HG03097 (cell line): Measurements from ENCODE around the gene FBXO36.
"Not testable (repeated sequence)": the region's sequence is repeated elsewhere in the genome, so short reads cannot be mapped to it uniquely, and the experiment has no call there.

Experiments
- ATAC-seq: cut with Tn5 transposase; IDR thresholded peaks from one replicate; pipeline ENCODE4 v1.9.1; 2021; ENCODE audit not compliant: unreplicated experiment, low FRiP score

FBXO36 gene

DNA sequence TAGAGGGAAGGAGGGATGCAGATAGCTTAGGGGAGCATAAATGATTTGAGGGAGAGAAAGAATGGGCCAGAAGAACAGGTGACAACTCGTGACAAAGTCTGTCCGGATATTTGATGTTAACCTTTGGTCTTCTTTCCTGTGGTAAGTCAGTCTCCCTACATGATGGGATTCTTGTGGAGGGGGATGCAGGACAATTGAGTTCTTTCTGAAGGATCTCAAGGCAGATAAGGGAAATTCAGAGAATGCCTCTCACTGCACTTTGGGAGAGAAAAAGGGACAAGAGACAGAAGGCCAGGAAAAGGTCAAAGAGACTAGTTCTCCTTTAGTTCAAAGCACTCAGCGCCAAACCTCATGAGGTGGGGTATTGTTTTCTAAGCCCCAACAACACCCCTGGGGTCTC is 34.2 kb downstream of the FBXO36 start:
- ATAC-seq = no peak

- ATAC-seq = not testable (repeated sequence)
Measured at GRCh38 chr2:229963596-229963995, 41.3 kb downstream of the FBXO36 start.

DNA sequence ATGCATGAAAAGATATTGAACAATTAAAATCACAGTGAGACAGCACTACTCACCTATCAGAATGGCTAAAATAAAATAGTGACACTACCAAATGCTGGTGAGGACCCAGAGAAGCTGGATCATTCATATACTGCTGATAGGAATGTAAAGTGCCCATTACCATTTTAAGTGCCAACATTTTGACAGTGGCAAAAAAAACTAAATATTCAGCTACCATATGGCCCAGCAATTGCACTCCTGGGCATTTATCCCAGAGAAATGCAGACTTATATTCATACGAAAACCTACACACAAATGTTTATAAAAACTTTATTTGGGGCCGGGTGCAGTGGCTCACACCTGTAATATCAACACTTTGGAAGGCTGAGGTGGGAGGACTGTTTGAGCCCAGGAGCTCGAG is 47.6 kb downstream of the FBXO36 start:
- ATAC-seq = no peak

DNA sequence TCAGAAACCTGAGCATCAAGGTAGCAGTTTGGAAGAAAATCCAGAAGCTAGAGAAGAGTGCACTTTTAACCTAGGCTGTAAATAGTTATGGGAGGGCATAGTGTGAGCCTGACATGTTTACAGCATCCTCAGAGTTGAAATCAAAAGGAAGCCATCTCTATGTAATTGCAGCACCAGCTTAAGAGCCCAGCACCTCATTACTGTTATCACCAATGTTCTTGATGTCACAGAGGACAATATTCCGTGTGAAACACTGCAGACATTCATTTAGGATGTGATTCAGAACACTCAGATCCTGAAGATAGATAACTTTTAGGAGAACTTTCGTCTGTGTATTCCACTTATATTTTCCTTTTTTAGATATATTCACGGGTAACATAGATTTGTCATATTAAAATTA is 48.1 kb downstream of the FBXO36 start:
- ATAC-seq = no peak

DNA sequence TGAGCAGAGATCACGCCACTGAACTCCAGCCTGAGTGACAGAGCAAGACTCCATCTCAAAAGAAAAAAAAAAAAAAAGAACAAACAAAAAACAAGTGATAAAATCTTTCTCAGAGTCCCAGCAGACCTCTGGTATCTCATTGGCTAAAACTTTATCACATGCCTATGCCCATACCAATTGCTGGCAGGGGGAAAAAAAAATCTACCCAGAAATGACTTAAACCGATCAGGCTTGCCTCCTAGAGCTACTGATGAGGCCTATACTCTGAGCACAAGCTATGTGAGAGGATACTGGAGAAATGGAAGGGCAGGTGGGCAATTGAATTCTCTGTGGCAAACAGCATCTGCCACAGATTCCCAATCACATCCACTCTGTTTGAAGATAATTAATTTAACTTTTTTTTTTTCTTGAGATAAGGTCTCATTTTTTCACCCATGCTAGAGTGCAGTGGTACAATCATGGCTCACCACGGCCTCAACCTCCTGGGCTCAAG is 49.0 kb downstream of the FBXO36 start:
- no peak for ATAC-seq

- ATAC-seq = no peak
Measured at GRCh38 chr2:229974266-229974665, 52.0 kb downstream of the FBXO36 start.

DNA sequence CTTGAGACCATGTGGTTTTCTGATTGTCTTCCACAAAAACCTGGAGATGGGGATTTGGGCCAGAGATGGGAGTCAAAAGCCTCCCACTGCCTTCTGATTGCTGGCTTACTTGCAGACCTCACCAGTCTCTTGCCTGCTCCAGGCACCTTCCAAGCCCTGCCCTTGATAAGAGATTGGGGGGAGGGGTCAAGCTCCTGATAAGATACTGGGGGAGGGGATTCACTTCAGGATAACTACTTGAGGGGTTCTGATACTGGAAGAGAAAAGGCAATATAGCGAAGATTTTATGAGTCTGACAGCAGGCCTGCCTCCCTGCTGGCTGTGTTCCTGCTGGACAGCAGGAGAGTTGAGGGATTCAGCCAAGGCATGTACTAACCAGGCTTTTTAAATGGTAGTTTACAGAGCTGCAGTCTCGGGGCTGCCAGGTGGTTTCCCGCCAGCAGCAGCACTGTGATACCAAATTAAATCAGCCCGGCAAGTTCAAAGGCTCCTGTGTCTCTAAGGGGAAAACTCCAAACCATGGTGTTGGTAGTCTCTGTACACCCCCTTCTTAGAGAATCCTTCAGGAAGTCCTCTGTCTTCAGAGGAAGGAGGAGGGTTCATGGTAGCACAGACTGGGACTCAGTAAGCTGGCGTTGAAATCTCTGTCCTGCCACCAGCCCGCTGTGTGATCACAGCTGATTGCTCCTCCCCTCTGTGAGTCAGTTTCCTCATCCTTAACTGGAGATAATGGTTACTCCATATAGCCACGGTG is 58.3 kb downstream of the FBXO36 start:
- ATAC-seq = no peak

DNA sequence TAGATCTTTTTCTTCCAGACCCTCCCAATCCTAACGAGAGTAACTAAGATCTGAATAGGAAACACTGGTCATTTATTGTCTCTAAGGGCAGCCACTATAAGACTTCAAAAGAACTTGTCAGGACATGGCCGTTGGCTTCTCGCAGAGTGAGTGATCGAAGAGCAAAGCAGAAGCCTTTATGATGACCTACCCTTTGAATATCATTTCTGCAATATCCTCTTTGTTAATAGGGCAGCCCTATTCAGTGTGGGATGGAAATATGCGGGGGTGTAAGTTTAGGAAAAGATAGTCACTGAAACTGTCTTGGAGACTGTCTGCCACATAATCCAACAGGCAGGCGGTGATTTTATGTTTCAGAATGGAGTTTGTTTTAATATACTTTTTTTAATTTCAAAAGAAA is 70.9 kb downstream of the FBXO36 start:
- no peak for ATAC-seq

GRCh38 chr2:229996320-229996719 is 74.0 kb downstream of the FBXO36 start:
- ATAC-seq = no peak

DNA sequence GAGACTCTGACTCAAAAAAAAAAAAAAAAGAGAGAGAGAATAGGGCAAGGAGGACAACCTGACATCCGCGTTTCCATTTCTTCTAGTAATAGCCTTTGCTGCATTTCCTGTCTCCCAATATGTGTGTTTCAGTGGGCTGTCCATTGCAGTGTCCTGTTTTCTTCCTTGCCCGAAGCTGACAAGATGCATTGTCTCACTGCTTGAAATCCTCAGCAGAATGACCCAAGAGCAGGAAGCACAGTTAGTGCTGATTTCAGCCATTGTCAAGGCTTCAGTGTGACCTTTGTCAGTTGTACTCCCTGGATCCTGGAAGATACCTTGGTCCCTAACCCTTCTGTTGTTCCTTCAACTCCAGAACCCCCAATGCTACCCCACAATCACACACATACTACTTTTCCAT is 75.3 kb downstream of the FBXO36 start:
- no peak for ATAC-seq

DNA sequence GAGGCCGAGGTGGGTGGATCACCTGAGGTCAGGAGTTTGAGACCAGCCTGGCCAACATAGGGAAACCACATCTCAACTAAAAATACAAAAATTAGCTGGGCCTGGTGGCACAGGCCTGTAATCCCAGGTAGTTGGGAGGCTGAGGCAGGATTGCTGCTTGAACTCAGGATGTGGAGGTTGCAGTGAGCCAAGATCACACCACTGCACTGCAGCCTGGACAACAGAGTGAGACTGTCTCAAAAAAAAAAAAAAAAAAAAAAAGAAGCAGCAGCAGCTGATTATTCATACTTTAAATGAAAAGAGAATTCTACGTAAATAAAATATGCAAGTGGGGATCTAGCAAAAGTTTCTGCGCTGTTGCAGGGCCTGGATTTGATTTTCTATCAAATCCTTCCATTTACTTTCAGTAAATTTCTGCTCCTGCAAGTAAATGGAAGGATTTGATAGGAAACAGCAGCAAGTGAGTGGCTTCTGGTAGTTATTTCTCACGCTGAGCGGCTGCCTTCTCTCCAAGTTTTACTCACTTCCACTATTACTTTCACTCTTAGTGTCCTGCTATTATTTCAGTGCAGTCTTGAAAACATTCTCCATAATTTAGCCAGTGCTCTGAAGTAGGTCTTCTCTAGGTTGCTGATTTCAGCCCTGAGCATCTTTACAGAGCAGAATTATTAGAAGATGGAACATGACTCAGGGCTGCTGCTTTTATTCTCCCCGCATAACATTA is 78.0 kb downstream of the FBXO36 start:
- peak; percentile 84 for ATAC-seq

DNA sequence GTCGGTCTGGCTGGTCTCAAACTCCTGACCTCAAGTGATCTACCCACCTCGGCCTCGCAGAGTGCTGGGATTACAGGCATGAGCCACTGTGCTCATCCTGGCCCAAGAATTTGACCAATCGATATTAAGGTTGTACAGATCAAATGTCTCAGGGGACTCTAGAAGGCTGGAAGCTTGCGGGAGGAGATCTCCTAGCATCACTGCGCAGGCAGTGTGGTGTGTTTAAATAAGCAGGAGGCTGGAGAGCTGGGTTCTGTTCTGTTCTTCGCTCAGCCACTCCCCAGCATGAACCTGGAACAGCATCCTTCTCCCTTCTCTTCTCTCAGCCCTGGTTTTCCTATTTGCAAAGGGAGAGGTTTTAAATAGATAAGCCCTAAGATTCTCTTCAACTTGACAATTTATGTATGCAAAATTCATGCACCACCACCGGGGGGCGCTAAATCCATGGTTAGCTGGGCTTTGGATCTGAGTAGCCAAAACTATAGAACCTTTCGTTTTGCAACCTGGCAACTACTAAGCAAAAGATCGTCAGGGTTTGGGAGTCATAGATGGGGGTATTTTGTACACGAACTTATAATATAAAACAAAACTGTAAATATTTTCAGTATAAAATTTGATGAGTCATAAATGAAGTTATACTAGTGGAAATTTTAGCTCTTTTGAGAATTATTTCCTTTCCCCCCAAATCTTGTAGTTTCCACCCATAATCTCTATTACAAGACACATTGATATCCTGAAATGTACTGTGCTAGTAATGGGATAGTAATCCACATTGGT is 85.8 kb downstream of the FBXO36 start:
- ATAC-seq = no peak

- ATAC-seq = no peak
Measured at GRCh38 chr2:230008708-230009066, 86.4 kb downstream of the FBXO36 start.

- no peak for ATAC-seq
Measured at GRCh38 chr2:230010501-230010900, 88.2 kb downstream of the FBXO36 start.

GRCh38 chr2:230011617-230012016 is 89.3 kb downstream of the FBXO36 start:
- no peak for ATAC-seq

GRCh38 chr2:230012267-230012884 is 90.1 kb downstream of the FBXO36 start:
- ATAC-seq = no peak

- no peak for ATAC-seq
Measured at GRCh38 chr2:230016844-230017243, 94.5 kb downstream of the FBXO36 start.

GRCh38 chr2:230018153-230018552 is 95.8 kb downstream of the FBXO36 start:
- ATAC-seq = no peak

GRCh38 chr2:230019742-230020141 is 97.4 kb downstream of the FBXO36 start:
- ATAC-seq = no peak

DNA sequence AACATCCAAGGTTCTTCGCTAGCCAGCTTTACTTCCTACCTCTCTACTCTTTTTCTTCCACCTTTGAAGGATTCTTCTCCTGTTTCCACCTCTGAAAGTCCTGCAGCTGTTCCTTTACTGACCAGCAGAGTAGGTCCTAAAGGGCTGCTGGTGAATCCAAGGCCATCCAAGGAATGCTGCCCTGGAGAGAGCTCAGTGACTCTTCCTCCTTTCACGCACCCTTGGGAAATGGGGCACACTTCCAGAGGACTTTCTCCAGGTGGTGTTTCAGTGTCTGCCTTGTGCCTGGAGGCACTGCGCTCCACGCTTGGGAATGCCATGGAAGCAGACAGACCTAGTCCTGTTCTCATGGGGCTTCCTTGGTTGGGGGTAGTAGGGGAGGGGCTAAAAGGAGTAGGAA is 101.0 kb downstream of the FBXO36 start:
- ATAC-seq = no peak

DNA sequence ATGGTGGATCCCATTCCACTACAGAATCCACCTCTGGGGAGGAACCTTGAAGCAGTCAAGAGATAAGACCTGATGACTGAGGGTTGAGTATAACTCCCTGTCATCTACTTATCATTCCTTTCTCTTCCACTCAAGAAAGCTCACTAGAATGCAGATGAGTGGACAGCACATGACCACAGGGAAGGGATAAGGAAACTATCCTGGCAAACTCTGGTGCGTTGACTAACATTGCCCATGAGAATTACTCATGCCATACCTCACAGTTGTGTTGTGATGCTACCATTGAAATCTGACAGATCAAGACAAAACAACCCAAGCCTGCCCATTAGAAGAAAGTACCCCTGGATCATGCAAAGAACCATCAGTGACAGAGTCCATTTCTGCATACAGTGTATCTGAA is 119.9 kb downstream of the FBXO36 start:
- ATAC-seq = no peak
